Fibroblast of lung (primary cell): ENCODE data around the gene IL17D. TPM values are rescaled to one million over a fixed set of nuclear protein-coding genes. Genes with fewer than 3 reads are reported as not detected.
A peak's percentile ranks its signal among the peaks of the same experiment; 100 is the strongest.
"Not testable (repeated sequence)": the region's sequence is repeated elsewhere in the genome, so short reads cannot be mapped to it uniquely, and the experiment has no call there.

Experiments
- DNase-seq, 2 donors: peaks; one replicate each; pipeline versions ENCODE4 v3.0.0 to v3.0.0-alpha.2; 2010; ENCODE audit warnings: low read depth in 2 of 2
- H2AFZ ChIP-seq: 2 replicates; pipeline ENCODE4 v1.5.1; 2012; ENCODE audit warnings: low read length, control low read depth, inconsistent platforms
- H3K27ac ChIP-seq: 2 replicates; pipeline ENCODE4 v1.5.1; 2011; ENCODE audit warnings: low read length, control low read depth; ENCODE audit not compliant: insufficient read depth
- H3K27me3 ChIP-seq: 2 replicates; pipeline ENCODE4 v1.5.1; 2011; ENCODE audit warnings: mild to moderate bottlenecking, low read length; ENCODE audit not compliant: control insufficient read depth, insufficient read depth
- H3K36me3 ChIP-seq: 2 replicates; pipeline ENCODE4 v1.5.1; 2011; ENCODE audit warnings: low read length; ENCODE audit not compliant: control insufficient read depth, insufficient read depth
- H3K4me1 ChIP-seq: 2 replicates; pipeline ENCODE4 v1.5.1; 2011; ENCODE audit warnings: low read length; ENCODE audit not compliant: control insufficient read depth, insufficient read depth; ENCODE audit errors: extremely low read depth
- H3K4me2 ChIP-seq: 2 replicates; pipeline ENCODE4 v1.5.1; 2011; ENCODE audit warnings: low read length, control low read depth; ENCODE audit not compliant: insufficient read depth; ENCODE audit errors: extremely low read depth
- H3K4me3 ChIP-seq, 4 experiments: fragments of 200-600 bp in 1 of 4; sonication (generic) in 1 of 4; replicated peaks in 1 of 4; 2 replicates each; pipeline ENCODE4 v1.5.1; 2011 to 2016; ENCODE audit warnings: low read length in 4 of 4, low read depth in 3 of 4, mild to moderate bottlenecking in 3 of 4, control low read depth in 2 of 4, inconsistent platforms in 1 of 4, mixed read lengths in 1 of 4; ENCODE audit not compliant: insufficient read depth in 1 of 4; ENCODE audit errors: control extremely low read depth in 1 of 4
- H3K79me2 ChIP-seq: 2 replicates; pipeline ENCODE4 v1.5.1; 2012; ENCODE audit warnings: mild to moderate bottlenecking, low read length, inconsistent platforms; ENCODE audit not compliant: control insufficient read depth, insufficient read depth
- H3K9ac ChIP-seq: 2 replicates; pipeline ENCODE4 v1.5.1; 2011; ENCODE audit warnings: mild to moderate bottlenecking, low read length, control low read depth; ENCODE audit not compliant: insufficient read depth
- H3K9me3 ChIP-seq: 2 replicates; pipeline ENCODE4 v1.5.1; 2012; ENCODE audit warnings: low read depth, low read length; ENCODE audit not compliant: control insufficient read depth, insufficient read depth
- H4K20me1 ChIP-seq: 2 replicates; pipeline ENCODE4 v1.5.1; 2011; ENCODE audit warnings: low read length; ENCODE audit not compliant: control insufficient read depth, insufficient read depth; ENCODE audit errors: extremely low read depth
- EZH2 ChIP-seq: IDR thresholded peaks from 2 replicates; pipeline ENCODE4 v1.5.1; 2012; ENCODE audit warnings: low read length, control low read depth, mild to moderate bottlenecking; ENCODE audit errors: missing control alignments
- polyA plus RNA-seq, 2 donors: library from polyadenylated mRNA; depleted of rRNA in 1 of 2; stranded (reverse) in 1 of 2; unstranded in 1 of 2; fragments of >200 nt; gene quantifications; 2 replicates each; pipeline ENCODE4 v1.2.1, GENCODE V29; 2011 to 2012; ENCODE audit warnings: missing spikeins in 1 of 2
- total RNA-seq: library from RNA; depleted of rRNA; stranded (reverse); fragments of >200 nt; gene quantifications from 2 replicates; pipeline ENCODE4 v1.2.1, GENCODE V29; 2014
- TF ChIP-seq, protein P1 (sequence below), 2 donors: IDR thresholded peaks in 1 of 2; conservative IDR thresholded peaks in 1 of 2; 1 replicate in 1 of 2; 2 replicates in 1 of 2; pipeline ENCODE4 v1.5.1; 2011 to 2012; ENCODE audit warnings: low read length in 2 of 2, control low read depth in 1 of 2, inconsistent platforms in 1 of 2, low read depth in 1 of 2, mild to moderate bottlenecking in 1 of 2

The IL17D gene
- total and polyA plus RNA-seq, 2 donors (not counting 1 experiment from before 2014, with no cell fraction given): 1.2 to 2.3 TPM

DNA sequence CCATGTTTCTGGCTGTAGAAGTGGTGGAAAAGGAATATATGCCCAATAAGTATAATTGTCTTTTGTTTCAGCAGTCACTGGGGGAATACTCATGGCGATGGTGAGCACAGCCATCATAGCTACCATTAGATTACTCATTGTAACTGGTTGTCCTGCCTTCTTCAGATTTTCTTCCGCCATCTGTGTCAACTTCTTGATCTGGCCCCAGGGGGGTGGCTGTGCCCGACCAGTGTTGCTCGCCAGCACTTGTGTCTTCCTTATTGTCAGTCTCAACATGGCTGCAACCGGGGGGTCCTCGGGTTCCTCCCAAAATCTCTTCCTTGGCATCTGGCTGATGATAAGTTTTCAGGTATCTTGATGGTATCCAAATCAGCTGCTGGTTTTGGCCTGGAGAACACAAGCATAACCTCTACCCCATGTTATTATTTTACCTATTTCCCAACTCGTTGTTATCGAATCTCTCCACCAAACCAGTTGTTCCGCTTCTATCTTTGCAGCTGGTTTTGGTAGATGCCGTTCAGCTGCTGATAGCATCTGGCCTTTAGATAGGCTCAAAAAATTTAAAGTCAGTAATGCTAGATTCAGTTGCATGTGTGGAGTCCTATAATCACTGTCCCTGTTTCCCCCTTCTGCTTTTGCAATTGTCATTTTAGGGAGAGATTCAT lies 23.0 kb upstream of the IL17D start:
- Histone ChIP-seq H3K79me2 (no peaks in the 10 kb centered on the region), H3K4me1 (peaks cover 3% of the 10 kb centered on the region), H2AFZ (no peak overlapping the region), H3K36me3 (no peaks in the 10 kb centered on the region), H3K27ac (no peak overlapping the region), H3K4me3 (no peak overlapping the region), H3K9ac (no peak overlapping the region), H3K27me3 (no peaks in the 10 kb centered on the region), H3K4me2 (no peak overlapping the region), H3K9me3 (no peaks in the 10 kb centered on the region), H4K20me1 (no peaks in the 10 kb centered on the region)
- TF ChIP-seq, protein P1, sequence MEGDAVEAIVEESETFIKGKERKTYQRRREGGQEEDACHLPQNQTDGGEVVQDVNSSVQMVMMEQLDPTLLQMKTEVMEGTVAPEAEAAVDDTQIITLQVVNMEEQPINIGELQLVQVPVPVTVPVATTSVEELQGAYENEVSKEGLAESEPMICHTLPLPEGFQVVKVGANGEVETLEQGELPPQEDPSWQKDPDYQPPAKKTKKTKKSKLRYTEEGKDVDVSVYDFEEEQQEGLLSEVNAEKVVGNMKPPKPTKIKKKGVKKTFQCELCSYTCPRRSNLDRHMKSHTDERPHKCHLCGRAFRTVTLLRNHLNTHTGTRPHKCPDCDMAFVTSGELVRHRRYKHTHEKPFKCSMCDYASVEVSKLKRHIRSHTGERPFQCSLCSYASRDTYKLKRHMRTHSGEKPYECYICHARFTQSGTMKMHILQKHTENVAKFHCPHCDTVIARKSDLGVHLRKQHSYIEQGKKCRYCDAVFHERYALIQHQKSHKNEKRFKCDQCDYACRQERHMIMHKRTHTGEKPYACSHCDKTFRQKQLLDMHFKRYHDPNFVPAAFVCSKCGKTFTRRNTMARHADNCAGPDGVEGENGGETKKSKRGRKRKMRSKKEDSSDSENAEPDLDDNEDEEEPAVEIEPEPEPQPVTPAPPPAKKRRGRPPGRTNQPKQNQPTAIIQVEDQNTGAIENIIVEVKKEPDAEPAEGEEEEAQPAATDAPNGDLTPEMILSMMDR (conservative IDR thresholded peaks at IDR 0.05 in 1 of 2, IDR thresholded peaks at IDR 0.05 in 1 of 2; ENCODE audit: low read depth in 1 of 2, low read length in 2 of 2): no peak
- no peak for TF ChIP-seq EZH2
- no peak for DNase-seq

- H3K4me3 ChIP-seq, H3K9me3 ChIP-seq, H3K9ac ChIP-seq, H3K79me2 ChIP-seq, H4K20me1 ChIP-seq, H3K27ac ChIP-seq, H2AFZ ChIP-seq, H3K36me3 ChIP-seq, H3K27me3 ChIP-seq, H3K4me1 ChIP-seq: not testable (repeated sequence)
- peak; percentile 82 to 90 for DNase-seq
- H3K4me2 ChIP-seq: peak overlapping the region; percentile 25
Measured at GRCh38 chr13:20681481-20681880, 22.0 kb upstream of the IL17D start.

DNA sequence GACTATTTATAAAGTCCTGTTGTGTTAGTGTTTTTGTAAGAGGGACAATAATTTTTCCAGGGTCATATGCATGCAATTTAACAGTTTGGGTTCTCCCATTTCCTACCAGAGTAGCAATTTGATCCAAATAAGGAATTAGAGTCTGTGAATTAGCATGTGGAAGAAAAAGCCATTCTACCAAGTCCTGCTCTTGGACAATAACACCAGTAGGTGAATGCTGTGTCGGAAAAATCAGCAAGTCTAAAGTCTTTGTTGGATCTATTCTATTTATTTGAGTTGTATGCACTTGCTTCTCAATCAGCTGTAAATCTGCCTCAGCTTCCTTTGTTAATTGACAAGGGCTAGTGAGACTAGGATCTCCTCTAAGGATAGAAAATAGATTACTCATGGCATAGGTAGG lies 21.4 kb upstream of the IL17D start:
- Histone ChIP-seq H3K4me2 (no peak overlapping the region), H3K4me3 (no peak overlapping the region)

More for the DNA sequence above, 21.4 kb upstream of the IL17D start:
- no peaks in the 10 kb centered on the region for H4K20me1 ChIP-seq
- H2AFZ ChIP-seq: no peak overlapping the region
- H3K79me2 ChIP-seq: no peaks in the 10 kb centered on the region
- no peak overlapping the region for H3K9ac ChIP-seq
- TF ChIP-seq EZH2: no peak
- TF ChIP-seq, protein P1 (conservative IDR thresholded peaks at IDR 0.05 in 1 of 2, IDR thresholded peaks at IDR 0.05 in 1 of 2; ENCODE audit: low read depth in 1 of 2, low read length in 2 of 2): no peak
- no peaks in the 10 kb centered on the region for H3K36me3 ChIP-seq
- DNase-seq: no peak
- peaks cover 3% of the 10 kb centered on the region for H3K4me1 ChIP-seq
- no peaks in the 10 kb centered on the region for H3K27me3 ChIP-seq
- H3K9me3 ChIP-seq: no peaks in the 10 kb centered on the region
- H3K27ac ChIP-seq: no peak overlapping the region
